Activated CD4-positive, alpha-beta T cell treated with anti-CD3 and anti-CD28 coated beads, Interleukin-2, amount 50 U/mL, for 48 hours (primary cell): Measurements from ENCODE around the gene MYH15.

Experiments used
- DNase-seq, 2 experiments: peaks; one replicate each; pipeline ENCODE4 v3.0.0-alpha.2; 2020

Gene MYH15

DNA sequence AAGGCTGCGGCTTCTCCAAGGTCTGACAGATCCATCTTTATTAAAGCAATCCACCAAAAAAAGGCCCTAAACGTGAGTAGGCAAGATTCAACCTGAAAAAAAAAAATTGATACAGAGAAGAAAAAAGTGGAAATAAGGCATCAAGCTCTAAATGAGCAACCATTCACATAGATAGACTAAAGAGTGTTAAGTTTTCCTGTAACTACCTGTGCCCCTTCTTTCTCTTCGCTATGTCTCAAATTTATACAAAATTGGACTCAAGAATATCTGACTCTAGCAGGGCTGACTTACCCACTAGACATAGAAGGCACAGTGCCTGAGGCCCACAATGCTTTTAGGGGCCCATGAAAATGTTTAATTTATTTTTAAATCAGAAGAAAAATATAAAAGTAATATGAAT, at the start of gene MYH15:
TSS of gene MYH15 (minus strand) at position 101 of the 400 bp plus-strand sequence. CDS start at position 35, 66 bp downstream.
- DNase-seq: no peak

DNA sequence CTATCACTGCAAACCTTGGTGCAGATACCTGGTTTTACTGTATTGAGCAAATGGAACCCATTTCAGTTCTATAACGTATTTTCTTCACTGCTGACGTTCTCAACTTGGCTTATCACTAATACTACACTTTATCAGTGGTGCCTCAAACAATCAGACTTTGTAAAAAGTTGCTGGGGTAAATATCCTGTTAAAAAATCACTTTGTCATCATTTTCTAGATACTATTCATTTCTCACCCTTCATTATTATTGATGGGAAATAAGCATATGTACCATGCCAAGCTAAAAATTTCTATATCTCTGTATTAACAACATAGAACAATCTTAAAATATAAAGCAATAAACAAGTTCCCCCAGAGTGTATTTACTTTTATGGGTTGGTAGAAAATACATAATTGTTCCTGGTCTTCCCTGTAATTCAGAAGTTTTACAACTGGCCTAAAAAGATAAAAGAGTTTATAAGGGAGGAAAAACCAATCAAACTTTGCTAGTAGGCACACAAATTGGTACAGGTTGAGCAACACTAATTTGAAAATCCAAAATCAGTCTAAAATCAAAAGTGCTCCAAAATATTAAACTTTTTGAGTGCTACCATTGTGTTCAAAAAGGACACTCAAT, 45.7 kb upstream of the MYH15 start:
- no peak for DNase-seq

DNA sequence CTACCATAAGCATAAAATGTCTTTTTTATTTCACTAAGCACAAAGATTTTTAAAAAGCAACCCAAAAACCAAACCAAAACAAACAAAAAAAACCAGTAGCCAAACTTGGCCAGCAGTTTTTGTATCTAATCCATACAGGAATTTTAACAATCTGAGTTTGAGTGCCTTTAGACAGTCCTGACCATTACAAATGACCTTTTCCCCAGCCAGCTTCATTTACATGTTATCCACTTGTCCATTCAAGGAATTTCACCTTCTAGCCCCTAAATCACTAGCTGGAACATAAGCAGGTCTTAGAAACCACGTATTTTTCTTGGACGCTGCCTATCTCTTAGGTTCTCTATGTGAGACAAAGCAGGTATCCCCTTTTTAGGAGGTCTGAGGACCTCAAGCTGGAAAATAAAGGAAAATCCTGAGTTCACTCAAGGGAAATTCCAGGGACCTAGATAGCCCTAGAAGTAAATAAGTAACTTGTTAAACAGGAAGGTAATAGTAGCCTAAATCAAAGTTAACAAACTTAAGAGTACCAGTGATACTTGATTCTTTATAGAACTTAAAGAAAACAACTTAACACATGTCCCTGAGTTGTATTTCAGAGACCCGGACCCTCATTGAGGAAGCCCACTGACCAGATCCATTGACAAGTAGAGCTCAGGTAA, 44.6 kb upstream of the MYH15 start:
- DNase-seq: no peak

DNA sequence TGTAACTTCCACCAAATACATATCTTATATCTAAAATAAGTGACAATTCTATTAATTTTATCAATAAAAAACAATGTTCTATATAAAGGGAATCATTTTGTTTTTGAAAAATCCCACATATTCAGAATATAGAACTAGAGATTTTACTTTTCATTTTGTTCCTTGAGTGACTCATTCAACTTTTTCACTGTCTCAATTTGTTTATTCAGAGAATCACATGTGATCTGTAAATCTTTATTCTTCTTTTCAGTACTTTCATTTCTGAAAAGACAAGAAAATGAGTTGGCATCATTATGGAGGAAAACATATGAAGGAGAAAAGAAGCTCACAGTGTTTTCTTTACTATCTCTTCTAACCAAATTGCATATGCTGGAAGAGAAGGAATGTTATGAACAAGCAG, 43.8 kb upstream of the MYH15 start:
- DNase-seq: no peak

DNA sequence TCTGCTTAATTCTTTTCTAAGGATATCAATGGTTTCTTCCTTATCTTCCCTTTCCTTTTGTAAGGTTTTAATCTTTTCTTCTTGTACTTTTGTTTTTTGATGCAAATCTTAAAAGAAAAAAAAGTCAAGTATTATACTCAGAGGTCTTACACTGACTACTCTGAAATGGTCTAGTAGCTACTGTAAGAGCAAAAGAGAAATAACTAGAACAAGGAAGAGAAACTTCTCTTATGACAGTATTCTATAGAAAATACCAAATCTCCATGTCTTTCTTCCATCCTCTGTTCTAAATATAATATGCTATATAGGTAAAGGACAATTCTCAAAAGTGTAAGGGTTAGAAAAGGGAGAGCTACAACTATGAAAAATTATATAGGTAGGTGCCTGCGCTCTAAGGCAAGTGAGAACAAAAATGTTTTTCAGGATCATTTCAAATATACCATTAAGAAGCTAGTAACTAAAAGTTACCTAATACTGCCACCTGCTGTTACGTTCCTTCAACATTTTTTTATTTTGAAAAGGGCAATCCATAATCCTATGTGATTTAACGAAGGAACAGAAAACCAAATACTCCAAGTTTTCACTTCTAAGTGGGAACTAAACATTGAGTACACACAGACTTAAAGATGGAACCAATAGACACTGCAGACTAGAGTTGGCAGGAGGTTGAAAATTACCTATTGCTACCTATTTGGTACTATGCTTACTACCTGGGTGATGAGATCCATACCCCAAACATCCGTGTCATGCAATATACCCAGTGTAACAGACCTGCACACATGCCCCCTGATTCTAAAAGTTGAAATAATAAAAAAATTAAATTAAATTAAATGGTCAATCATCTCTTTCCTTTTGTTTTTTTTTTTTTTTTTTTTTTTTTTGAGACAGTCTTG, 42.1 kb upstream of the MYH15 start:
- DNase-seq: no peak

DNA sequence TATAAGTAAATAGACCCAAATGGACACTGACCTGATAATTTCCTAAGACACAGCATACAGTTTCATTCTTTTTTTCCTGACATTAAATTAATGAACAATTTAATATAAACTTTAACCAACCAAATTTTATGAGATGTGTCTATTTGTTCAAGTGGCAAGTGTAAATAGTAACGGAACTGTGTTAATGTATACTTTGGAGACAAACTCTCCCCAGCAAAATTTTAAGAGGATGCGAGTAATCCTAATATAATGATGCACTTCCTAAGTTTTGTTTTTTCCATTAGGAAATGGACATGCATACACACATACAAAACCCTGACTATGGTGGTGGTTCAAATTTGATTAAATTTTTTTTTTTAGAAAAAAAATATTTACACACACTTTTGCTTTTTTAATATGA, 38.5 kb upstream of the MYH15 start:
- DNase-seq: no peak

DNA sequence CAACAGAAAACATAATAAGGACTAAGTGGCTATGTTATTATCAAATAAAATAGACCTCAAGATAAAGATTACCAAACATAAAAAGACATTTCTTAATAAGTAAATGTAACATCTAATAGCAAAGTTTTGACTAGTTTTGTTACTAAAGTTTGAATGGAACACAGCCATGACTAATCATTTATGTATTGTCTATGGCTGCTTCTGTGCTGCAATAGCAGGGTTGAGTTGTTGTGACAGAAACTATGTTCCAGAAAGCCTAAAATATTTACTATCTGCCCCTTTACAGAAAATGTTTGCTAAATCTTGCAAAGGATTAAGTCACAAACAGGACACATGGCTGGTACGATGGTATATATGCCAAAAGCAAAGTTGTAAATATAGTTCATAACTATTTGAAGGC, 37.9 kb upstream of the MYH15 start:
- no peak for DNase-seq

DNA sequence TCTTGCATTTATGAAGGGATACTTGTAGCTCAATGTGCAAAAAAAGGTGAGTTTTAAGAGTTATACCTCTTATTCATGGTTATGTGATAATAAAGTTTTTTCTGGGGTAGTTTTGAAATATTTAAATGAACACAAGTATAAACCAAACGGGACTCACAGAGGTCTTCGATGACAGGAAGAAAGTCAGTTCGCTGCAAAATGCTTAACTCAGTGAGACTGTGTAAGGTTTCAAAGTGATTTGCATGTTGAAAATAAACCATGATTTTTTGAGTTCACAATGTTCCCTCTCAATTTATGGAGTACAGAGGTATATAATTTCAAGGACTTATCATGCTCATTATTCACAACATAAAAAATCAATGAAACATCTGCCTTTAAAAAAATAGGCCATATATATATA, 36.3 kb upstream of the MYH15 start:
- DNase-seq: no peak

DNA sequence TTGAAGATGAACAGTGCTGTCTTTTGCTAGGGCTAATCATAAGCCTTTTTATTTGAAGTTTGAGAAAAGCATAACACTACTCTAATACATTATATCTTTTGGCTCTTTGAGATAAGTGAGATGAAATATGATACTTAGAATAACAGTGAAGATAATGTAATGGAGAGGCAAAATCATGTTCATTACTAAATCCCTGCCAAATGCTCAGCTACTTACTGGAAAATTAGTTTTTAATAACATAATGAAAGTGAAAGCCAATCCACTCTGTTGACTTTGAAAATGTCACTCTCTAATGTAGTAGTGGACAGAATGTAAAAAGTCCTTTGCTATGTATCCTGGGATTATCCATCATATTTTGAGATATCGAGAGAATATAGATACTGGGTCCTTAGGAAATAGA, 35.9 kb upstream of the MYH15 start:
- no peak for DNase-seq

DNA sequence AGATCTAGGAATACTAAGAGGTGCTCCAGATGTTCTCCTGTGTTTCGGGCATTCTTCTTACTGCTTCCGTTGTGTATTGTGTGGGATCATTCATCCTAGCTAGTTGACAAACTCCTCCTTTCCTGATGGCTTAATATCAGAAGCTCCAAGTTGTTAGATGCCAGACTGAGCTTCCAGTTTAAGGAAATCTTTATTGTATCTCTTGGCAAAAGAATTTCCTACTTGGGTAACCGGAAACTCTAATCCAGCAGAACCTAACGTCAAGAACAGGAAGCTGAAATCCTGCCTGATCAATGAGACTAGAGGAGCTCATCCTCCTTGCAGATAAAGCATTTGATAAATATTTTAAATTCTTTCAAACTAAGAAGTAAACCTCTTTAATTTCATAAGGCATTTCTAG, 27.7 kb upstream of the MYH15 start:
- DNase-seq: no peak

DNA sequence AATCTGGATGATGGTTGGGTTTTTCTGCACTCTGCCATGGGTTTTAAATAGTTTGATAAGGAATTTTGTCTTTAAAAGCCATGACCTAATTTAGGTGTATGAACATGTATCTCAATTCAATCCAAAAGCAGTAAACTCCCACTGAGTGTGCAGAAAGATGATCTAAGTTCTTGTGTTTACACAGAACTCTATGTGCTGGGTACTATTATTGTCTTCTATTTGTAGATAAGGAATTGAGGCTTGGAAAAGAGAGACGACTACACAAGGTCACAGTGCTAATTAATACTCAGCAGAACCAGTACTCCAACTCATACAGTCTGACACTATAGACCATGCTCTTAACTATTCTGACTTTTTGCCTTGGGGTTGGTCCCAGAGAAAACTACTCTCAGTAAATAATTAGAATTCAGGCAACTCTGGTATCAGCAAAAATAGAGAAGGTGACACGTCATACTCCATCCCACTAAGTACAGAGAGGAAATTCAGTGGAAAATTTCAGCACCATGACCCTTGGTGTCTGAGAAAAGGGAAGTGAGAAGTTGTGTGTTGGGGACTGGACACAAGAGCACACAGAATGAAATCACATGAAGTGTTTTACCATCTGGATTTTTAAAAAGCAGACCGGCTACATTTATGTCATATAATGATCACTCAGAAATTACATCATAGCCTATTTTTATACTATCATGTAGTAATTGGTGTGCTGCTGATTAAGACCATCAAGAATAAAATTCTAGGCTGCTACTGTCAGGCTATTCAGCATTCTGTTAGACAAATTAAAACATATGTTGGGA, 18.3 kb upstream of the MYH15 start:
- DNase-seq: no peak

DNA sequence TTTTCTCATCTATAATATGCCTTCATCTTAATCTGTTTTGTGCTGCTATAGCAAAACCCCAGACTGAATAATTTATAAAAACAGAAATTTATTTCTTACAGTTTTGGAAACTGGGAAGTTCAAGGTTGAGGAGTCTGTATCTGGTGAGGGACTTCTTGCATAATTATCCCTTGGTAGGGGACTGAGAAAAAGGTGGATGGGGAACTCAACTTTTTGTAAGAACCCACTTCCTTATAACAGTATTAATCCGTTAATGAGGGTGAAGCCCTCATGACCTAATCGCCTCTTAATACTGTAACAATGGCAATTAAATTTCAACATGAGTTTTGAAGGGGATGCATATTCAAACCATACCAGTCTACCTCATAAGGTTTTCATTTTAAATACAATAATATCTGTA, 17.4 kb upstream of the MYH15 start:
- DNase-seq: no peak

DNA sequence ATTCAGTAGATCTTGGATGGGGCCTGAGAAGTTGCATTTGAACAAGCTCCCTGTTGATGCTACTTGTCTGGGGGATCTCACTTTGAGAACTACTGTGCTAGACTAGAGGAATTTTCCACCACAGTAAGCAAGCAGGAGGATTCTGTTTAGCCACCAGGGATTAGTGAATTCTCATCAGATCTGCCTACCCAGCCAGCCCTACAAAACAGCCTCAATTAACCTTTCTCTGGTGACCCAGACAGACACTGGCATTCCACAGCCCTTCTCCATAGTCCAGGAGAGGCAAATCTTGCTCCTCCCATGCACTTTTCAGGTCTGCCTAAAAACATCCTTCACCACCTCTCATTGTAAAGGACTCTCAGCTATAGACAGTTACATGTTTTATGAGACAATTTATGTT, 16.7 kb upstream of the MYH15 start:
- no peak for DNase-seq

DNA sequence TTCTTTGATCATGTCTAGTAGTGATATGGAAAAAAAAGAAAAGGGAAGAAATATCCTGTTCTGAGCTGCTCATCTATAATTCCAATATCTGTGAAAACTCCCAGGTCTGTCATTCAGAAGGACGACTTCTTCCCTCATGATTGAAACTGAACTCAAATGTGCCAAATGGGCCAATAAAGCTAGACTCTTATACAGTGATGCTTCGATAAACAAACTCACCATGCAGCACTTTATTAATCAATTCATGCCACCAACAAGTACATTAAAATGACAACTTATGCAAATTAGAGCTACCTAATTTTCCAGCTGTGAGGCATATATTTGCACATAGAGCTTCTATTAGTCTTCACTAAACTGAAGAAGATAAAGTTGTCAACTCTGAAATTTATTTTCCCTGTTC, 15.6 kb upstream of the MYH15 start:
- no peak for DNase-seq

DNA sequence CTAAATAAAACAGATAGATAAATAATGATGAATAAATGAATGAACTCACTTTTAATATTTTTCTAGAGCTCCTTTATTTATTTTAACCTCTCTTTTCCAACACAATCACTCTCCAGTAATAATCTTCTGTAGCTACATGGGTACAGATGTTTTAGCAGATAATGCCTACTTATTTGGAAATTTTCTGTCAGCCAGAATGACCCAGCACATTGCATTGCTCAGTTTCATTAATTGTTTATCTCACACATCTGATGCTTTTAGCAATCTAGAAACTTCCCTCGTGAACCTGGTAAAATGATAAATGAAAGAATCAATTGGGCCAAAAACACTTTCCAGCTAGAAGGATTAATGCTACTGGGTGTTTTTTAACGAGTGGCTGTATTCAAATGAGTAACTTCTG, 14.9 kb upstream of the MYH15 start:
- no peak for DNase-seq

DNA sequence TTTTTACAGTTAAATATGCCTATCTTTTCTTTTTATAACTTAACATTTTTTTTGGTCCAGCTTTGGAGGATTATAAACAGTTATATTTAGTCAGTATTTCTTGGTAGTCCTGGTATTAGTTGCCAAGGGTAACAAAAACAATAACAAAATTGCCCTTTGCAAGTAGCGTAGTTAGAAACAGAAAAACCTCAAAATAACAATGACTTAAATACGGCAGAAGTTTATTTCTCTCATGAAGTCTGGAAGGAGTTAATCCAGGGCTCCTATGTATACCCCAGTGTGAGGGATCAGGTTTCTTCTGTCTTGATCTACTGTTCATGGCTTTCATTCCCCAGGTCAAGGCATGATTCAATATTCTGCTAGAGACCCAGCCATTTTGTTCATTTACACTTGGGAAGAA, 14.1 kb upstream of the MYH15 start:
- no peak for DNase-seq

DNA sequence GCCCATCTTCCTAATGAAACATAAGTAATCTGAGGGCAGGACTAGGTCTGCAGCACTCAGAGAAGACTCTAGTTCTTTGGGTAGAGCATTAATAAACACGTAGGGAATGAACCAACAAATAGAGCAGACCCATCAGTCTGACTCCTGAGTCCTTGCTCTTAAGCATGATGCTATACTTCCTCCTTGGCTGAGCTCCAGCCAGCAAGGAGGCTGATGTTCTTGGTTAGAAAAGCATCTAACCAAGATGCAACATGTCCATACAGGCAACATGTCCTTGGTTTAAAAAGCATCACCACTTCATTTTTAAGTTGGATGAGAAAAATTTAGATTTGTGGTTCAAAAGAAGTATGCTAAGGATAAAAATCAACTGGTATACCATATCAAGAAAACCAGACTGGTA, 8.5 kb upstream of the MYH15 start:
- no peak for DNase-seq

DNA sequence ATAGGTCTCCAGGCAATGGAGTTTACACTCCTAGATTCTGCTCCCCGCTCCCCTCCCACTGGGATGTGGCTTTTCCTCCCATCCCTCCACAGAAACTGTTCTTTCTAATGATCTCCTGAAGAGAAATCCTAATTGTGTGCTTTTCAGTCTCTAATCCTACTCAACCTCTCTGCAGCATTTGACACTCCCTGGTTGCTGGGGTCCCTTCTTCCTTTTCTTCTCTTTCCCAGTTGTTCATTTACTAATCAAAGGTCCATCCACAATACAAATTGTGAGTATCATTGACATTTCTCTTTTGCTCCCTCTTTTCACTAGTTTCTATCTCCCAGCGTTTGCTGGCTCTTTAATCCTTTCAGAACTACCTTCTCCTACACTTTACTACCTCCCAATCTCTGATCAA, 6.5 kb upstream of the MYH15 start:
- no peak for DNase-seq

DNA sequence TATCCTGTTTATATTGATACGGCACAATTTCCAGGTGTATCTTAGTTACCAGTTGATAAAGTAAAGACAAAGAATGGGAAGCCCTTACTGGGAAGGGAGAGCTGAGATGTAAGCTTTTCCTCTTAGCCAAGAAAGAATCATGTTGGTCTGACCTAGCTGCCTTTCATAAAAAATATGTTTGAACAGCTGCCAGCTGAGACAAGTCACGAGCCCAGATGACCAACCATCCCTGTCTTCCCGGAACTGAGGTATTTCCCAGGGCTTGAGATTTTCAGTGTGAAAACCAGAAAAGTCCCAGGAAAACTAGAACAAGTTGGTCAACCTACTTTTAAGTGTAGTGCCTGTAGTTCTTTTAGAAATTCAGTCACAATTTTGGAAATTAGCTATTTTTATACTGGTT, 3.6 kb upstream of the MYH15 start:
- no peak for DNase-seq

DNA sequence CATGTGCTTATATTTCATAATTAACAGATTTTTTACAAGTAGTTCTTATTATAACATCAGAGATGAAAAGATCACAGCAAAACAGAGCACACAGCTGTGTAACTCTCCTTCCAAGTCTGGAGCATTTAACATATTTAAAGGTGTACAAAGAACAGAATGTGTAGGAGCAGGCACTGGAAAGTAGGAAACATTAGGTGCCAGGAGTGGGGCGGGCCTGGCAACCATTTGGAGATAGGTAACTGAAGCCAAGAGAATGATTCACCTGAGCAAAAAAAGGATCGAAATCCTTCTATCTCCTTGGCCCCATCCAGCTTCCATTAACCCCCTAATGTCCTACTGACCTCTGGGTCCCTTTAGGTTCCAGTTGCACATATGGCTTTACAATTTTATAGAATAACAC, 2.3 kb upstream of the MYH15 start:
- no peak for DNase-seq

DNA sequence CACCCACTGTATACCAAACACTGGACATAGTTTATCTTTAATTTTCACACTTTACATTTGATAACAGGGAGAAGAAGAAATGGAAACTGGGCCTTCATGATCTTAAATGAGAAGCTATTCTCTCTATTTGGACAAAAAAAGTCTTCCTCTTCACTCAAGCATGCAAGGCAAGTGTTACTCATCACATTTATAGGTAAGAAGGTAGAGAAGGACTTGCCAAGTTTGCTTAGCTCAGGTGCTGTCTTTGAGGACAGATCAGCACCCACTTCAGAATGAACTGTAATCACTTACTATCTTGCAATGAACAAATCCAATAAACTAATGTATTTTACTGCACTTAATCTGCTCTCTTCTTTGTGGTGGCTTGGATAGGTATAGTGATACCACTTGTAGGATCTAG, 1.1 kb upstream of the MYH15 start:
- DNase-seq: no peak

DNA sequence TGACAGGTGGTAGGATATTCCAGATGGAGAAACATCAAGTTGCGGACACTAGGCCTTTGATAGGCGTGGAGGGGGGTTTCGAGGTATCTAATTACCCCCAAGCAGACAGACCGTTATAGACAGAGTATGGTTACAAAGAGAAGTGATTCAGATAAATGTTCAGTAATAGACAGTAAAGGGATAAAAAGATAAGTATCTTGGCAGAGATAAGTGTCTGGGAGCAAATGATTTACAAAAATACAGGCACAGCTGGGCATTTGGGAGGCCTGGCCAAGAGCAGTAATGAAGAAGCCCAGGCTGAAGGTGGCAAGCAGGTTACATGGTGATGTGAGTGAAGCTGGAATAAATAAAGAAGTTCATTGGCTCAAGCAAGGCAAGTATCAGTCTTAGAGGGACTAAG, 659 bp upstream of the MYH15 start:
- no peak for DNase-seq

DNA sequence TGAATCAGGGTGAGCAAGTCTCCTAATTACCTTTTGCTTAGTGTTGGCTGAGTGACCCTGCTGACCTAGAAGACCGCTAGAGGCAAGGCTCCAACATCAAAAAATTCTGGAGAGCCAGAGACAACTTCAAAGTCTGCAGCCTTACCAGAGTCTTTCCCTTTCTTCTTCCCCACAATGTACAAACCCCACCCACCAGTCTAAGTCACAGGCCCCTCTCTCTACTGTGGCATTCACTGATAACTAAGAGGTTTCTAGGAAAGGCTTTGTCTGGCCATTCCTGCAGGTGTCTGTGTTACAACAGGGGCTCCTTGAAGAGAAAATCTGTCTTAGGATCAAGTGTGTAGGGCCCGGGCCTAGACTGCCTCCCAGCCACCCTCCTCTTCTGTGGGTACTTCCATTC, 525 bp downstream of the MYH15 start:
- DNase-seq: no peak
